Fibroblast of lung (primary cell): ENCODE measurements around the gene METTL18.

Experiments
- EZH2 ChIP-seq: IDR thresholded peaks from 2 replicates; pipeline ENCODE4 v1.5.1; 2012; ENCODE audit warnings: low read length, control low read depth, mild to moderate bottlenecking; ENCODE audit errors: missing control alignments
- TF ChIP-seq, protein P1 (sequence below), 2 donors: IDR thresholded peaks in 1 of 2; conservative IDR thresholded peaks in 1 of 2; 1 replicate in 1 of 2; 2 replicates in 1 of 2; pipeline ENCODE4 v1.5.1; 2011 to 2012; ENCODE audit warnings: low read length in 2 of 2, control low read depth in 1 of 2, inconsistent platforms in 1 of 2, low read depth in 1 of 2, mild to moderate bottlenecking in 1 of 2

DNA sequence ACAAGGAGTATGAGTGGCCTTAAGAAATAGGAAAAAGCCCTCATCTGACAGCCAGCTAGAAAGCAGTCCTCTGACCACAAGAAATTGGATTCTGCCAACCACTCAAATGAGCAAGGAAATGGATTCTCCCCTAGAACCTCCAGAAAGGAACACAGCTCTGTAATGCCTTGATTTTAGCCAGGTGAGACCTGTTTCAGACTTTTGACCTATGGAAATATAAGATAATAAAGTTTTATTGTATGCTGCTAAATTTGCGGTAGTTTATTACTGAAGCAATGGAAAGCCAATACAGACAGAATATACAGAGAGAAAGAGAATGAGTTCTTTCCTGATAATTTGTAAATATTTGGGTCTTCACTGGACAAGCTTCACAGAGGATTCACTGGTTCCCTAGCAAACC is 32.0 kb downstream of the METTL18 start:
- TF ChIP-seq, protein P1, sequence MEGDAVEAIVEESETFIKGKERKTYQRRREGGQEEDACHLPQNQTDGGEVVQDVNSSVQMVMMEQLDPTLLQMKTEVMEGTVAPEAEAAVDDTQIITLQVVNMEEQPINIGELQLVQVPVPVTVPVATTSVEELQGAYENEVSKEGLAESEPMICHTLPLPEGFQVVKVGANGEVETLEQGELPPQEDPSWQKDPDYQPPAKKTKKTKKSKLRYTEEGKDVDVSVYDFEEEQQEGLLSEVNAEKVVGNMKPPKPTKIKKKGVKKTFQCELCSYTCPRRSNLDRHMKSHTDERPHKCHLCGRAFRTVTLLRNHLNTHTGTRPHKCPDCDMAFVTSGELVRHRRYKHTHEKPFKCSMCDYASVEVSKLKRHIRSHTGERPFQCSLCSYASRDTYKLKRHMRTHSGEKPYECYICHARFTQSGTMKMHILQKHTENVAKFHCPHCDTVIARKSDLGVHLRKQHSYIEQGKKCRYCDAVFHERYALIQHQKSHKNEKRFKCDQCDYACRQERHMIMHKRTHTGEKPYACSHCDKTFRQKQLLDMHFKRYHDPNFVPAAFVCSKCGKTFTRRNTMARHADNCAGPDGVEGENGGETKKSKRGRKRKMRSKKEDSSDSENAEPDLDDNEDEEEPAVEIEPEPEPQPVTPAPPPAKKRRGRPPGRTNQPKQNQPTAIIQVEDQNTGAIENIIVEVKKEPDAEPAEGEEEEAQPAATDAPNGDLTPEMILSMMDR (conservative IDR thresholded peaks at IDR 0.05 in 1 of 2, IDR thresholded peaks at IDR 0.05 in 1 of 2; ENCODE audit: low read depth in 1 of 2, low read length in 2 of 2): no peak
- no peak for TF ChIP-seq EZH2
